Keratinocyte (primary cell): ENCODE measurements around the gene CIB4. TPM values are rescaled to one million over a fixed set of nuclear protein-coding genes. Genes with fewer than 3 reads are reported as not detected.

Experiments
- DNase-seq: peaks from one replicate; pipeline ENCODE4 v3.0.0-alpha.2; 2011; ENCODE audit warnings: low read depth, missing footprints, low spot score
- FAIRE-seq: peaks from 2 replicates; lab custom pipeline; 2011; peaks lifted over from hg19 to GRCh38; lab: Jason Lieb, UNC
- H2AFZ ChIP-seq: 2 replicates; pipeline ENCODE4 v1.6.0; 2012; ENCODE audit warnings: low read length, control low read depth, inconsistent platforms; ENCODE audit not compliant: control insufficient read depth
- H3K27ac ChIP-seq: 2 replicates; pipeline ENCODE4 v1.5.1; 2011; ENCODE audit warnings: low read length; ENCODE audit not compliant: control insufficient read depth, insufficient read depth
- H3K27me3 ChIP-seq: 3 replicates; pipeline ENCODE4 v1.6.0; 2011; ENCODE audit warnings: low read length; ENCODE audit not compliant: control insufficient read depth, insufficient read depth; ENCODE audit errors: extremely low read depth
- H3K36me3 ChIP-seq, 2 experiments: 2 replicates in 1 of 2; 3 replicates in 1 of 2; pipeline ENCODE4 v1.5.1; 2011; ENCODE audit warnings: low read length in 2 of 2, mild to moderate bottlenecking in 1 of 2; ENCODE audit not compliant: control insufficient read depth in 2 of 2, insufficient read depth in 2 of 2; ENCODE audit errors: extremely low read depth in 1 of 2
- H3K4me1 ChIP-seq: 3 replicates; pipeline ENCODE4 v1.5.1; 2011; ENCODE audit warnings: low read length; ENCODE audit not compliant: control insufficient read depth, insufficient read depth; ENCODE audit errors: extremely low read depth
- H3K4me2 ChIP-seq: 3 replicates; pipeline ENCODE4 v1.6.0; 2011; ENCODE audit warnings: low read depth, low read length; ENCODE audit not compliant: control insufficient read depth, insufficient read depth; ENCODE audit errors: extremely low read depth
- H3K4me3 ChIP-seq, 3 experiments: fragments of 200-600 bp in 1 of 3; sonication (generic) in 1 of 3; 2 replicates in 2 of 3; 3 replicates in 1 of 3; pipeline ENCODE4 v1.5.1; 2011 to 2016; ENCODE audit warnings: low read length in 3 of 3, mild to moderate bottlenecking in 3 of 3, control low read depth in 2 of 3, inconsistent platforms in 1 of 3, low read depth in 1 of 3, mixed read lengths in 1 of 3, mixed run types in 1 of 3, moderate library complexity in 1 of 3; ENCODE audit not compliant: control insufficient read depth in 2 of 3, insufficient read depth in 2 of 3; ENCODE audit errors: extremely low read depth in 1 of 3
- H3K79me2 ChIP-seq: 2 replicates; pipeline ENCODE4 v1.6.0; 2012; ENCODE audit warnings: low read length; ENCODE audit not compliant: control insufficient read depth, insufficient read depth
- H3K9ac ChIP-seq: 3 replicates; pipeline ENCODE4 v1.6.0; 2011; ENCODE audit warnings: low read length; ENCODE audit not compliant: control insufficient read depth, insufficient read depth; ENCODE audit errors: extremely low read depth
- H3K9me1 ChIP-seq: 3 replicates; pipeline ENCODE4 v1.6.0; 2011; ENCODE audit warnings: low read length; ENCODE audit not compliant: control insufficient read depth, insufficient read depth; ENCODE audit errors: extremely low read depth
- H3K9me3 ChIP-seq: 2 replicates; pipeline ENCODE4 v1.5.1; 2012; ENCODE audit warnings: low read depth, low read length; ENCODE audit not compliant: control insufficient read depth
- H4K20me1 ChIP-seq: 3 replicates; pipeline ENCODE4 v1.6.0; 2011; ENCODE audit warnings: low read length; ENCODE audit not compliant: control insufficient read depth, insufficient read depth; ENCODE audit errors: extremely low read depth
- CTCF ChIP-seq, 3 experiments: IDR thresholded peaks in 1 of 3; conservative IDR thresholded peaks in 1 of 3; optimal IDR thresholded peaks in 1 of 3; 2 replicates in 2 of 3; 3 replicates in 1 of 3; pipeline versions ENCODE3 to v1.5.1; 2011; ENCODE audit warnings: low read length in 3 of 3, mild to moderate bottlenecking in 3 of 3, moderate library complexity in 2 of 3, control low read depth in 1 of 3, inconsistent platforms in 1 of 3; ENCODE audit not compliant: insufficient read depth in 2 of 3; ENCODE audit errors: extremely low read depth in 1 of 3
- EZH2 ChIP-seq: IDR thresholded peaks from one replicate; pipeline ENCODE4 v1.6.1; 2012; ENCODE audit warnings: inconsistent platforms, mild to moderate bottlenecking, low read length, moderate library complexity
- dilution Hi-C: fragments of 300-500 bp; cut with MboI; formaldehyde crosslinking; loops from one replicate; pipeline ENCODE4 v1.7.0; 2020; ENCODE audit warnings: low sequenced_read_pairs; ENCODE audit not compliant: extremely low pct_ligation_motif_present
- polyA plus RNA-seq, 5 experiments: library from polyadenylated mRNA; depleted of rRNA in 3 of 5; stranded (reverse) in 3 of 5; stranded (forward) in 1 of 5; unstranded in 1 of 5; fragments of >200 nt; gene quantifications; 1 replicate in 1 of 5; 2 replicates in 3 of 5; 3 replicates in 1 of 5; pipeline versions ENCODE4 v1.2.1 to v1.2.3, GENCODE V29; 2011 to 2012; ENCODE audit warnings: missing spikeins in 2 of 5, low read depth in 1 of 5, low replicate concordance in 1 of 5

The CIB4 gene
- polyA plus RNA-seq, 1 donor (not counting 4 experiments of a cell fraction or from before 2014, with no cell fraction given), result not detected

DNA sequence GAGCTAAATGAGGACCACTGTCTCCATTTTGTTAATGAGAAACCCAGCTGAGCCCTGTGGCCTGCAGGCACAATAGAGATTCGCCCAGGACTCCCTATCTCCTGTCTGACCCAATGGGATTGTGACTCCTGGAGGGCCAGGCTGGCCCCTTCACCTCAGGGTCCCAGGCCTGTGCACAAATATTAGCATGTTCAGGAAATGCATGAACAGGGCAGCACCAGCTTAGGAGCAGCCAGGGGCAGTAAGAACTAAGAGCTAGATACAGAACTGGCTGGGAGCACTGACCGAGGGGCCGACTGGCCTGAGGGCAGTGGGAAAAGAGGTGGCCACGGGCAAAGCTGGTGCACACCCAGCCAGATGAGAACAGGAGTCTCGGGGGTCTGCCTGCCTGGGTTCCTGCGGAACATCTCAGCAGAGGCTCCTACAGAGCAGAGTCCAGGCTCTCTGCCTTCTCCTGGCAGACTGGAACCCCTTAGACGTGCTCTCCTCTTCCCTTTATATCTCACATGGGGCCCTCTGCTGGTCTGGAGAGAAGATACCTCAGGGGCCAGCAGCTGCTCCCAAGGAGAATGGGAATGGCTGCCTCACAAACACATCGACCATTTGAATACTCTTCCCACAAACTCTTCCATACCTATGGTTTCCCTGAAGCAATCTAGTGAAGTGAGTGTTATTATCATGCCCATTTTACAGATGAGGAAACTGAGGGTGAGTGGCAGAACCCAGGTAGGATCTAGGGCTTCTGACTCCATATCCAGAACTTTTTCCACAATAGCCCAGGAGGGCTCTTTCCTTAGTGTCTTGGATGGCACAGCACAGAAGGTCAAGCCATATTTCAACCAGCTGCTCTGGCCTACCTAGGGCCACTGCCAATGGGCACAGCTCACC is 85.7 kb downstream of the CIB4 start:
- Histone ChIP-seq H3K27ac (no peak overlapping the region), H3K4me2 (no peak overlapping the region), H3K36me3 (no peaks in the 10 kb centered on the region), H3K9ac (no peak overlapping the region), H3K4me1 (no peaks in the 10 kb centered on the region), H3K9me3 (no peaks in the 10 kb centered on the region), H2AFZ (no peak overlapping the region), H3K9me1 (no peaks in the 10 kb centered on the region), H3K4me3 (no peak overlapping the region), H3K79me2 (no peaks in the 10 kb centered on the region), H3K27me3 (peaks cover 48% of the 10 kb centered on the region), H4K20me1 (no peaks in the 10 kb centered on the region)
- FAIRE-seq (no peak), DNase-seq (no peak)
- dilution Hi-C loops, result no loop called here
- TF ChIP-seq EZH2, result no peak
- peak in 1 of 3 experiments; percentile 18 for TF ChIP-seq CTCF (optimal IDR thresholded peaks at IDR 0.05 in 1 of 3, IDR thresholded peaks at IDR 0.05 in 1 of 3, conservative IDR thresholded peaks at IDR 0.05 in 1 of 3; ENCODE audit: extremely low read depth in 1 of 3, insufficient read depth in 2 of 3, low read length in 3 of 3)

- Histone ChIP-seq H3K4me2 (no peak overlapping the region), H2AFZ (no peak overlapping the region), H3K79me2 (no peaks in the 10 kb centered on the region), H3K9ac (no peak overlapping the region), H3K27ac (no peak overlapping the region), H3K36me3 (no peaks in the 10 kb centered on the region), H3K9me3 (no peaks in the 10 kb centered on the region), H4K20me1 (no peaks in the 10 kb centered on the region), H3K9me1 (no peaks in the 10 kb centered on the region), H3K27me3 (peaks cover 33% of the 10 kb centered on the region), H3K4me3 (no peak overlapping the region), H3K4me1 (no peaks in the 10 kb centered on the region)
- no peak for TF ChIP-seq EZH2
- no peak for TF ChIP-seq CTCF (optimal IDR thresholded peaks at IDR 0.05 in 1 of 3, IDR thresholded peaks at IDR 0.05 in 1 of 3, conservative IDR thresholded peaks at IDR 0.05 in 1 of 3; ENCODE audit: extremely low read depth in 1 of 3, insufficient read depth in 2 of 3, low read length in 3 of 3)
- FAIRE-seq (no peak), DNase-seq (no peak)
- dilution Hi-C loops, result no loop called here
These were observed 88.4 kb downstream of the CIB4 start for GRCh38 chr2:26552641-26553374.
